NCI-H748 treated with DMSO at 0.1 percent for 48 hours (cell line): ENCODE results near the gene DENND6B.

ENCODE experiments used
- DNase-seq: peaks from one replicate; lab custom pipeline; 2025; lab: John Stamatoyannopoulos, UW

The DENND6B gene

DNA sequence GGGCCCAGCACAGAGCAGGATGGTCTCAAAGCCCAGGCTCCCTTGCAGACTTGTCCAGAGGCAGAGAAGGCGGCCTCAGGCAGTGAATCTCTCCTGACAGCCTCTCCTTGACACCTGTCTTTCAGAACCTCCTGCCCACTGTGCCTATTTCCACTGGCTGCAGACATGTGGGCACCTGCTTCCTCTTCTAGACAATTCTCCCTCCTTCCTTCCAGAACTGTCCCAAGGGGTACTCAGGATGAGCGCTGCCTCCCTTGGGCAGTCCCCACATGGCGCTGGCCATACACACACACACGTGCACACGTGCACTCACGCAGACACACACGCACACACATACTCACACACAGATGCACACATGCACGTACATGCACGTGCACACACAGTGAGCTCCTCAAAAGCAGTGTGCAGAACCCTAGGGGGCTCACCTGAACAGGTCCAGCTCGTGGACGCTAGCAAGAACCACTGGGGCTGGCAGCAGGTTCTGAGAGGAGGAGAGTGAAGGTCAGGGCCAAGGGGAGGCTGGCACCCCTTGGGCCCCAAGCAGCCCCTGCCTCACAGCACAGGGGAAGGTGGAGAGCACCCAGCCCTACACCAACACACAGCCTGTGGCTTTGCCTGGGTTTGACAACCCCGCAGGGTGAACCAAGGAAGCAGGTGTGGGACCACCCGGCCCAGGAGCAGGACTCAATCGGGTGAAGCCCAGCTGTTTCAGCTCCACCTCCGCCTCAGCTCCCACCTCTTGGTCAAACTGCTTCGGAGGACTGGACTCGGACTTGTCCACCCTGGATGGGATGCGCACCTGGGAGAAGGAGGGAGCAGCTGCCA is 11.3 kb downstream of the DENND6B start:
- DNase-seq = no peak

DNA sequence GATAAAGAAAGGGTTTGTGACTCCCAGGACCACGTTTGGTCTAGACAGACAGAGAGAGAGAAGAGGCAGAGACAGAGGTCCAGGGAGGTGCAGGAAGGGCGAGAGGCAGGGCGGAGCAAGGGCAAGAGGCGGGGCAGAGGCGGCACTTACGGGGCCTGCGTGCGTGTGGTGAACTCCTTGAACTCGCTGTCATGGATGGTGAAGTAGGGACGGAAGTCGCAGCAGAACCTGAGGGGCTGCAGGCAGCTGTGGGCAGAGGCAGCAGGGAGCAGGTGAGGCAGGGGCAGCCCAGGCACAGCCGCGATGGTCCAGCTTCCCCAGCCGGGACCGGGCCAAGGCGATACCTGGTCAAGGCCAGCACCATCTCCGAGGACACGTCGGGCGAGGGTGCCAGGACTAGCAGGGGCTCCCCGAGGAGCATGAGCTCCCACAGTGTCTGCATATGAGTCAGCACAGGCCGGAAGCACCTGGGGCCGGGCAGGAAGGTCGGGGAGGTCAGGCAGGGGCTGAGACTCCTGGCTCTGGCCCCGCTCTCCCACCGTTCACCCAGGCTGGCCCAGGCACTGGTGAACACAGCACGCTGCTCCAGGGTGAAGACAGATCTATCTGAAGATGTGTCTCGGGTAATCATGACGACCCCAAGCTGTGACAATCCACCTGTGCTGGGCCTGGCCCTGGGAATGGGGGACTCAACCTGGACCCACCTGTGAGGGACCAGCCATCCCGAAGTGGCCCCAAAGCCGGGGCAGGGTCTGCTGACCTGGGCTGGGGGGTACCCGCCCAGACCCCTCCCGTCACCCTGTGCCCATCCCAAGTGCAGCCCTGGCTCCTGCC is 12.1 kb downstream of the DENND6B start:
- no peak for DNase-seq

DNA sequence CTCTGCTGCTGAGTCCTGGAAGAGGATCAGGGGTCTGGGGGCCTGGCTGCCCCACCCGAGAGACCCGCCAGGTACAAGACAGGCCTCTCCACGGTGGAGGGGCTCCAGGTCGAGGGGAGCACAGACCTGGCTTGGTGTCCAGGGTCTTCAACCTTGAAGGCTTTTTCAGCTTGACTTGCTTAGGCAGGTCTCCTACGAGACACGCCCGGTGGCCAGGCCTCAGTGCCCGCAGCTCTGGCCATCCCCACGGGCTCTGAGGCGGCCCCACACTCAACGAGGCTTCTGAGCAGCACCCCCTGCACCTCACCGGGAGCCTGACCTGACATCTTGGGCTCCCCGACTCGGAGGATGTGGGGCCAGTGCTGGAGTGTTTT is 12.7 kb downstream of the DENND6B start:
- DNase-seq = no peak

DNA sequence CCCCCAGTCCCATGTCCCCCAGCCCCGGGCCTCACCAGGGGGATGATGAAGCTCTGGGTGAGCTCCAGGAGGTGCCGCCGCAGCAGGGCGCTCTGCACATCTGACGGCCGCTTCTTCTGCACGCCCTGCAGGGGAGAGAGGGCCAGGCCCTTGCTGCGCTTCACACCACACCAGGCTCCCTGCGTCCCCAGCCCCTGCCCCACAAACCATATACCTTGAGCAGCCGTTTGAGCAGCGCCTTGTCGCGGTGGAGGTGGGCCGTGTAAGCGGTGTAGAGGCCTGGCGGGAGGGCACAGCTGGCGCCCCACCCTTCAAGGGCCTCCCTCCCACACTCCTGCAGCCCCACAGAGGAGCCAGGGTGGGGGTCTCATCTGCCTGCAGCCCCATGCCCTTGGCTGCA is 13.2 kb downstream of the DENND6B start:
- DNase-seq = no peak

DNA sequence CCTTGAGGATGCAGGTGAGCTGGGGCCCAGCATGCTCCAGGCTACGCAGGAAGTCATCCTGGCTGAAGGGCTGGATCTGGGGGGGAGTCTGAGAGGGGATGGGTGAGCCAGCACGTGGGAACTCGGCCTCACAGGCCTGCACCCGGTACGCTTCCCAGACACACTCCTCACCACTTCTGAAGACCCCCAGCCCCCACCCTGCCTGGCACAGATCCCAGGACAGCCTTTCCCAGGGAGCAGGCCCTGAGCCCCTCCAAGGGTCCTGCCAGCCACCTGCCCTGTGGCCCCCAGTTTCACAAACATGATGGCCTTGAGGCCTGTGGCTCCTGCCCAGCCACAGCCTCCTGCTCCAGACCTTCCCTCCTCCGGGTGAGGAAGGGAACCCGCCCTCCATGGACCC is 13.8 kb downstream of the DENND6B start:
- DNase-seq = no peak

DNA sequence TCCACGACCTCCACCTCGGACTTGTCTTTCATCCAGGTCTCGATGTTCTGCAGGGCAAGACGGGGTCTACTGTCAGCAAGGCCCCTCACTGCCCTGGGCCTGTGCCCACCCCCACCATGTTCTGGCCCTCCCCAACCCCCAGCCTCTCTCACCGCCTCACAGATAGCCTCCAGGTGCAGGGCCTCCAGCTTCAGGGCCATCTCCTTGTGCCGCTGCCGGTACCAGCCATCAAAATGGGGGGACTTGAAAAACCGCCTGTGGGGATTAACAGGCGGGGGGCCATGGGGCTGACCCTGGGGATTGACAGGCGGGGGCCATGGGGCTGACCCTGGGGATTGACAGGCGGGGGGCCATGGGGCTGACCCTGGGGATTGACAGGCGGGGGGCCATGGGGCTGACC is 14.4 kb downstream of the DENND6B start:
- DNase-seq = no peak

DNA sequence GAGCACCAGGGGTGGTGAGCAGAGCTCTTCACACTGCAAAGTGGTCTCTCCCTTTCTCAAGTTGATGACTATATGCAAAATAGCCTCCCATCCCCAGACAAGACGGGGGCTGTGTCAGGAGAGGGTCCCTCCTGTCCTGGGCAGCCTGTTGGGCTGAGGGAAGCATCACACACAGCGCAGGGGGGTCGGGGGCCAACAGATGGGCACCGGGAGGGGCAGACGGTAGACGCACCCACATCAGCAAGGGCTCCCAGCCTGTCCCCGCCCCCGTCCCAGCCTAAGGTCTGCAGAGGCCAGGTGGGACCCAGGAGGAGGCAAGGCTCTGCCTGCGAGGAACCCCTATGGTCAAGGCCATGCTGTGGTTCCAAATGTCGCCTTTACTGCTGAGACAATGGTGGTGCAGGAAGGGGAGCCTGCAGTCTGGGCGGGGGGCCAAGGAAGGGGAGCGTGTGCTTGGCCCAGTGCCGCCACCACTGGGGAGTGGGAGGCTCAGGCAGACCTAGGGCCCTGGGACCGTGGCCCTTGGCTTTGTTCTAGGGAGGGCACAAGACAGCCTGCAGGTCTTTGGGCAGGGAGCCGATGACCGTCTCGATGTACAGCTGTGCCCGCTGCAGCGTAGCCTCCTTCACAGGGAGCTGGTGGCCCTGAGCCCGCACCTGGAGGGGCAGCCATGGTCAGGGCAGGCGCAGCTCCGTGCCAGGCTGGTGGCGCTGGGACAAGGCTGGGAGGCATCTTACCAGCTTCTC is 15.0 kb downstream of the DENND6B start:
- DNase-seq = no peak

DNA sequence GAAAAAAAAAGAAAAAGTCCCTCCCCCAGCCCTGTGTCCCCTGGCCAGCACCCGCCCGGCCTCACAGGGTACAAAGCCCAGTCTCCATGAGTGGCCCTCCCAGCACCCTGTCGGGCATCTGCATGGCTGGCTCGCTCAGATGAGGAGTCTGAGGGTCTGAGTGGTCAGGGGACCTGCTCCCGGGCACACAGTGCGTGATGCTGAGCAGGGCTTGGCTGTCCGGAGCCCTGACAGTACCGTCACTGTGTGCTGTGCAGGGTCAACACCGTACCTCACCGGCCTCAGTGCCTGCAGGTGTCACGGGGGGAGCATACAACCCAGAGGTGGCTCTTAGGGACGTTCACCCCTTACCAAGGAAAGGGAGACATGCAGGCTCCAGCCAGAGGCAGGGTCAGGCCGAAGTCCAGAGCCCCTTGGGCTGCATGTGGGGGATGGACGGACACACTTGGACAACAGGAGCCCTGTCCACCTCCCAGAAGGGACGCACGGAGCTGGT is 15.8 kb downstream of the DENND6B start:
- DNase-seq = no peak

DNA sequence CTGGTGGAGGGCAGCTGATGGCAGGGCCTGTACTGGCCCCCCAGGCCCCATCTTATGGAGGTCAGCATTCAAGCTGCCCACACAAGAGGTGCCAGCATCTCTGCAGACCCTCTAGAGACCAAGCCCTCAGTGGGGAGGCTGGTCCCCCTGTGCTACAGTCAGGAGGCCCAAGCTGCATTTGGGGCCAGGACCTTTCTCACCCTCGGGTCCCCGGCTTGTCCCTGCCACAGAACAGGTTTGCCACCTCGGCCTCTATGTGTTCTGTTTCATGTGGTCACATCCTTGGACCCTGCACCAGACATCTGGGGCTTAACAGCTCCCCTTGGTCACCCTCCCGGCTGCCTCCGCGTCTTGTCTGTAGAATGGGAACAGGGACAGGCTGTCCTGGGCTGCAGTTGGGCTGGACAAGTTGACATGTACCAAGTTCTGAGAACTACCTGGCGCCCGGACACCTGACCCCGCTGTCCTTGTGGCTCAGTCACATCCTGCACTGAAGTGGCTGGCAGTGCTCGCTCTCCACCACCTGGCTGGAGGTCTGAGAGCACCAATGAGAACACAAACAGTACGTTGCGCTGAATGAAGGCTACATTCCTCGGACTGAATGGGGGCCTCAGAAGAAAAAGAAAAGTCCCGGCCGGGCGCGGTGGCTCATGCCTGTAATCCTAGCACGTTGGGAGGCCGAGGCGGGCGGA is 16.6 kb downstream of the DENND6B start:
- no peak for DNase-seq

DNA sequence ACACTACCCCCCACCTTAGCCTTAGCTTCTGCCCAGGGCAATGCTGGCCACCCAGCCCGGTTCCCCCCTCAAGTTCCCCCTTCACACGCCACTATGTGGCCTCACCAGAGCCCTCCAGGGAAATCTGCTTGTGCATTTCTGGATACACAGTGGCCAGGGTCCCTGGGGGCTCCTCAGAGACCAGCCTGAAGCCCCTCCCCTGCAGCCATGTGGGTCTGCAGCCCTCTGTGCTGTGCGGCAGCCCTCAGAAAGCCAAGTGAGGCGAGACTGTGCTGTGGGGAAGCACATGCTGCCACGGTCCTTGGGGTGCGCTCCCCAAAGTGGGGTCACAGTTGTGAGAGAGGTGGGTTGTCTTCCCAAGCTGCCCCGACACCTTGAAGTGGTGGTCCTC is 17.2 kb downstream of the DENND6B start:
- DNase-seq = no peak

DNA sequence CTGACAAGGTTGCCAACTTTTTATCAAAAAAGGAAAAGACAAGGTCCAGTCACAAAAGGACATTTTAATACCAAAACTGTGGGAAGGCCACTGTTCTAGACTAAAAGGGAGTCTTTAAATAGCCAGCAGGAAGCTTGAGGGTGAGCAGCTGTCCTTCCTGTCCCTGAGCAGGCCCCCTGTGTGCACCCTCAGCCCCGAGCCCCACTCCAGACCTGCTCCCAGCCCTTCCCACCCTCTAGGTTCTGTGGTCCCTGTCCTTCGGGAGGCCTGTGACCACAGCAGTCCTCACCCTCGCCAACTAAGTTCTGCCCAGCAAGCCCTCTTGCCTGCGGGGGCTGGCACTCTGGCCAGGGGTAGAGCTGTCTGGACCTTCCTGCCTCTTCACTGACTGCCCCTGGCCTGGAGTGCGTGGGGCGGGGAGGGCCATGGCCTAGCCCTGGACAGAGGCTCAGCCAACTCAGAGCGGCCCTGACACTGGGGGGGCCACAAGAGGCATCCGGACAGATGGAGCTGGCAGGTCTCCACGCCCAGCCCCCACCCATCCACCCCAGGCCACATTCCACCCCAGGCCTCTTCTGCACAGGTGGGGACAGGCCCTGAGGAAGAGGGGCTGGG is 17.7 kb downstream of the DENND6B start:
- DNase-seq = no peak

DNA sequence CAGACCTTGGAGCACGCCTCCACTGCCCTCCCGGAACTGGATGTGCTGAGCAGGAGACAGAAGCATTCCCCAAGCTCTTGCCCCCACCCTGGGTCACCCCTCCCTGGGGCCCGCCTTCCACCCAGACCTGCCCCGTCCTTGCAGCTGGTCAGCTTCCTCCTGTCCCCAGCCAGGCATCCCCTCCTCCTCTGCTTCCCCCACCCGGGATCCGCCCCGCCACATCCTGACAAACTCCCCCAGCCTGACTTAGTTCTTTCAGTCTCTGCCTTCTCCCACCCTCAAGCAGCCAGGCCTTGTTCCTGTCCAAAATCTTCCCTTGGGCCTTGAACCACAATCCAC is 18.2 kb downstream of the DENND6B start:
- DNase-seq = no peak

DNA sequence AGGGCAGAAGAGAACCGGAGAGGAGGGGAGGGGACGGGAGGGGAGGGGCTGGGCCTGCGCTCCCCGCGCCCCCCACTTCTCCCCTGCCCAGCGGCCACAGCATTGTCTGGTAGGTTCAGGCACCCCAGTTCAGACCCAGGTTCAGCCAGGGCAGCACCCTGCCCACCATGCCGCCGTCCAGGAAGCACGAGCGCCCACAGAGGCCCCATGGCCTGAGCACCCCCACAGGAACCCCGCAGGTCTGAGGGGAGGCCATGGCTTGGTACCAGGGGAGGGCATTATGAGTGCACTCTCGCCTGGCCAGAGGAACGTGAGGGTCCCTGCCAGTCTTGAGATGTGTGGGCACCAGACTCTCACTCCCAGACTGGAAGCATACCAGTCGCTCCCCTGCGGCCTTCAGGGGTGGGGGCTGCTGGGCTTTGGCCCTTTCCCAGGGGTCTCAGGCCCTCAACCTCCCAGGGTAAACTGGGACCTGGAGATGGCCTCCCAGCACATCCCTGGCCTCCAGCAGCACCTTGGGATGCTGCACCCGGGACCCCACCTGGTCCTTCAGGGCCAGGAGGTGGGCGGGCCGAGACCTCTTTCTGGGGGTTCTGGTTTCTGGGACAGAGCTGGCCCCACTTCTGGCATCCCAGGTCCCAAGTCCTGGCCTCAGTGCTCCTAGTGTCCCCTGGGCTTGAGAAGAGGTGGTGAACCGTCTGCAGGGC is 18.8 kb downstream of the DENND6B start:
- no peak for DNase-seq

DNA sequence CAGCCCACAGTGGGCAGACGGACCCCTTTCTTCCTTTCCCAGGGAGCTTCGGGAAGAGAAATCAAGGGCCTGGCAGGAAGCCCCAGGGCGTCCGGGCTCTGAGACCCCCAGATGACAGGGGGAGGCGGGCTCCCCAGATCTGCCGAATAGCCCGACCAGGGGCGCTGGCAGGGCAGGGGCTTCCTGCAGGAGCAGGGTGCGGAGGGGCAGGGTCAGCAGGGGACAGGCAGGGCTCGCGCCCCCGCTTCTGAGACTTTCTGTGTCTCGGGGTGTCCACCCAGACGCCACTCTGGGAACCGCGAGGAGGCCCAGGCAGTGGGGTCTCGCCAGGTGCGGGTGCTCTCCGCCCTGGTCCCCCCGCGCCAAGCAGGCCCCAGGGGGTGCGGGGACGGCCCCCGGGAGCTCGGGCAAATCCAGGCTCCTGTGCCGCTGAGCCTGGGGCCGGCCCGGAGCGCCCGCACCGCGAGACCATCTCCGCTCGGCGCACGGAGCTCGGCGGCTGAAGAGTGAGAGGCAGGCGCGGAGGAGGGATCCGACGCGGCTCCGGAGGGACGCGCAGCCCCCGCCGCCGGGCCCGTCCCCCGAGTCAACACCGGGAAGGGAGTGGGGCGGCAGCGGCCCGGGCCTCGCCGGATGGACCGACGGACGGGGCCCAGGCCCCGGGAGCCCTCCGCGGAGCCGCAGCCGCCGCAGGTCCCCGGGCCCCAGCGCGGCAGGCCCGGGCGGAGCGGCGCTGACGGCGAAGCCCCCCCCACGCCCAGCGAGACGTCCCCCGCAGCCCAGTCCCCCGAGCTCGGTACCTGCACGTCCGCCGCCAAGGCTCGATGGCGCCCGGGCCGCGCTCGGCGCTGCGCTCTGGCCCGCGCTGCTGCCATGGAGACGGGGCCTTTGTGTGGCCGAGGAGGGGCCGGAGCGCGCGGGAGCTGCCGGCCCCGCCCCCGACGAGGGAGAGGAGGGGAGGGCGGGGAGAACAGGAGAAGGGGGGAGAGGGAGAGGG is 19.8 kb downstream of the DENND6B start, which contains the start of gene PLXNB2:
TSS of gene PLXNB2 (minus strand) at position 894 of the 997 bp plus-strand sequence. CDS start 17,062 bp downstream, outside the sequence.
- peak; percentile 45 for DNase-seq

DNA sequence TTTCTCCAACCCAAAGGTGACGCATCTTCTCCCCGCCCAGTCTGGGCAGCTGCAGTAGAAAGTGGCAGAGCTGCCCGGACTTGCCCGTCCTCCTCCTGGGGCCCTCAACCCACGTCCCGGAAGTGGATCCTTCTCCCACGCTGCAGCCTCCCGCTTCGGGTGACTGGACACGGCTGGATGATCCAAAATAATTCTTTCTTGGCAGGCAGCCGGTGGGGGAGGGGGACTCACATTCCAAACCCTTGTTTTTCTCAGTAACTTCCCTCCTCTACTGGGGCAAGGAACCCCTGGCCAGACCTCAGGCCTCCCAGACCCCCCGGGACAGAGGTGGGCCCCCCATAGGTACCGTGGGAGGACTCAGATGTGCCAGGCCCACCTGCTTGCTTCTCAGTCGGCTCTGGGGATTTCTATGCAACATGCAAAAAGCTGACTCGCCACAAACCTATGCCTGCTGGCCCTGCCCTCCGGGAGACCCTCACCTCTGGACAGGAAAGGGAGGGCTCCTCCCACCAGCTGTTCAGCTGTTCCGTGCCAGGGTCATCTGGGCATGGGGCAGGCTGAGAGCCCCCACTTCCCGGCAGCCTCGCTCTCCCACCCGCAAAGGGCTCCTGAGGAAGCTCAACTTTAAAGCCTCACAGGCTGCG is 20.8 kb downstream of the DENND6B start:
- peak; percentile 28 for DNase-seq

DNA sequence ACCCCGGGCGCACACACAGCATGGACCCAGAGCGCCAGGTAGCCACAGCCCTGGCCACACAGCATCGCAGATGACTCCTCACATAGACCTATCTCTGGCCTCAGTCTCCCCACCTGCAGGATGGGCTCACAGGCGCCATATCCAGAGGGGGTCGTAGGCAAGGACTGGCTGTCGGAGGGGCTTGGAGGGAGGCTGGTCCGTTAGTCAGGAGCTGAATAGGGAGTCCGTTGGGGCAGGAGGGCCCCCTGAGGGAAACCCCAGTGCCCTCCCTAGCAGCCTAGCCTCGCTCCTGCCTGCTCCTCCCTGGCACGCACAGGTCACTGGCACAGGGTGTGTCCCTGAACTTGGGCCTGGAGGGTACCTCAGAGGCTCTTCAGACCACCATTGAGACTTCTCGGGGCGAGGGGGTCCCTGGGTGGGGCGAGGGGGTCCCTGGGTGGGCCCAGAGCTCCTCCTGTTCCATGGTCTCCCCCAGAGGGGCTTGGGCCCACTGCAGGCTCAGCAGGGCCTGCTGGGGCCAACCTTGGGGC is 21.4 kb downstream of the DENND6B start:
- no peak for DNase-seq

DNA sequence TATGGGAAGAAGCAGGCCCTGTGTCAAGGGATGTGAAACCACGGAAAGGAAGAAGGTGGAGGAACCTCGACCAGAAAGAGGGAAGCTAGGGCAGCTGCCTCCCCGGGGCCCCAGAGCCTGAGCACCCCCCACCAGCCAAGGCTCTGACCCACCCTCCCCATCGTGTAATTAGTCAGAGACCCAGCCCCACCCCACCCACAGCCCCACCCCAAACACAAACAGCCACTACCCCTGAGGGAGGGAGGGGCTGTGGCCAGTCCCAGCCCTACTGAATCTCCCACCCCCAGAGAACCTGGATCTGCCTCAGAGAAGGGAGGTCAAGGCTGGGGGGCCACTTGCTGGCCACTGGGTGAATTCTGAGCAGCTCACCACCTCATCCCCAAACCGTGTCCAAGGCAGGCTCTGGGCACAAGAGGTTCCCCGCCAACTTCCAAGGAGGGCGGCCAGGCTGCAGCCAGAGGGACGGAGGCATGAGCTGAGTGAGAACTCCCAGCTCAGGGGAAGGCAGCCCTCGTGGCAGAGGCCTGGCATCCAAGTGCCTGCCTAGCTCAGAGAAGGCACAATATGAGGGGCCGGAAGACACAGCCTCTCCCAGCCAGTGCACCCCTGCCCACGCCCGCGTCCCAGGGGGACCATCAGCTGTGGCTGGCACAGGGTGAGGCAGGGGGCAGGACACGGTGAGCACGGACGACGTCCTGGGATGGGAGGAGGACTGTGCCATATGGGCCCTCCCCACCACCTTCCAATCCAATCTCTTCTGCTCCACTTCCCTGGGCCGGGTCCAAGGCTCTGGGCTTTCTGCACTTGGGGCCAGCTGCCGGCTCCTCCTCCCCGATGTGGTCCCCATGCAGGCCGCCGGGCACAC is 22.1 kb downstream of the DENND6B start:
- no peak for DNase-seq
